PFSK-1 (cell line): ENCODE results near the gene PSRC1.

Source experiments
- POLR2AphosphoS5 ChIP-seq: IDR thresholded peaks from 2 replicates; pipeline ENCODE4 v1.6.1; 2012; ENCODE audit warnings: low read depth, mild to moderate bottlenecking, control low read depth, low read length, moderate library complexity
- TF ChIP-seq, protein P1 (sequence below), 2 experiments: IDR thresholded peaks; 2 replicates each; pipeline versions ENCODE4 v1.6.1 to v1.8.0; 2011 to 2012; ENCODE audit warnings: low read depth in 2 of 2, low read length in 2 of 2, control low read depth in 1 of 2, inconsistent platforms in 1 of 2, mild to moderate bottlenecking in 1 of 2, moderate library complexity in 1 of 2; ENCODE audit not compliant: insufficient read depth in 1 of 2

DNA sequence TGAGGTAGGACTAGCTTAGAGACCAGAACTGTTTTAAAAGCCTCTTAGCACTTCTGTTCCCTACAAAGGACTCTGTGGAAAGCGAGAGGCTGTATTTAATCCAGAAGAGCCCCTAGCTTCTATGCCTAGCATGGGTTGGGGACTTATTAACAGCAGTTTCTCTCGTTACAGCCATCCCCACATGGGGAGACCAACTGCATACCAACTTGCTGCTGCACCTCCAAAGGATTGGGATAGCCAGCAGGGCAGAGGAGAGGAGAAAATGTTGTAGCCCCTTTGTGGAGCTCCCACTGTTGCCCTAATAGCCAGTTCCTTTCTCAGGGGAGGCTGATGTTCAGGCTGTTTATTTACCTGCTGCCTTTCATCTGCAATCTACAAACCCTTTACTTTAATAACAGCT lies 44.6 kb downstream of the PSRC1 start:
- no peak for TF ChIP-seq POLR2AphosphoS5
- TF ChIP-seq, protein P1, sequence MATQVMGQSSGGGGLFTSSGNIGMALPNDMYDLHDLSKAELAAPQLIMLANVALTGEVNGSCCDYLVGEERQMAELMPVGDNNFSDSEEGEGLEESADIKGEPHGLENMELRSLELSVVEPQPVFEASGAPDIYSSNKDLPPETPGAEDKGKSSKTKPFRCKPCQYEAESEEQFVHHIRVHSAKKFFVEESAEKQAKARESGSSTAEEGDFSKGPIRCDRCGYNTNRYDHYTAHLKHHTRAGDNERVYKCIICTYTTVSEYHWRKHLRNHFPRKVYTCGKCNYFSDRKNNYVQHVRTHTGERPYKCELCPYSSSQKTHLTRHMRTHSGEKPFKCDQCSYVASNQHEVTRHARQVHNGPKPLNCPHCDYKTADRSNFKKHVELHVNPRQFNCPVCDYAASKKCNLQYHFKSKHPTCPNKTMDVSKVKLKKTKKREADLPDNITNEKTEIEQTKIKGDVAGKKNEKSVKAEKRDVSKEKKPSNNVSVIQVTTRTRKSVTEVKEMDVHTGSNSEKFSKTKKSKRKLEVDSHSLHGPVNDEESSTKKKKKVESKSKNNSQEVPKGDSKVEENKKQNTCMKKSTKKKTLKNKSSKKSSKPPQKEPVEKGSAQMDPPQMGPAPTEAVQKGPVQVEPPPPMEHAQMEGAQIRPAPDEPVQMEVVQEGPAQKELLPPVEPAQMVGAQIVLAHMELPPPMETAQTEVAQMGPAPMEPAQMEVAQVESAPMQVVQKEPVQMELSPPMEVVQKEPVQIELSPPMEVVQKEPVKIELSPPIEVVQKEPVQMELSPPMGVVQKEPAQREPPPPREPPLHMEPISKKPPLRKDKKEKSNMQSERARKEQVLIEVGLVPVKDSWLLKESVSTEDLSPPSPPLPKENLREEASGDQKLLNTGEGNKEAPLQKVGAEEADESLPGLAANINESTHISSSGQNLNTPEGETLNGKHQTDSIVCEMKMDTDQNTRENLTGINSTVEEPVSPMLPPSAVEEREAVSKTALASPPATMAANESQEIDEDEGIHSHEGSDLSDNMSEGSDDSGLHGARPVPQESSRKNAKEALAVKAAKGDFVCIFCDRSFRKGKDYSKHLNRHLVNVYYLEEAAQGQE (IDR thresholded peaks at IDR 0.05; ENCODE audit: insufficient read depth in 1 of 2, low read depth in 2 of 2, low read length in 2 of 2), result no peak
